H1 (cell line): ENCODE measurements around the gene POLR2M. TPM values are rescaled to one million over a fixed set of nuclear protein-coding genes. Genes with fewer than 3 reads are reported as not detected.

ENCODE experiments used
- CTCF ChIA-PET: fragments of 300-600 bp; sonication (Branson Sonifier 250); formaldehyde crosslinking; loops from one replicate; lab custom pipeline; 2021; ENCODE audit not compliant: partially characterized antibody; lab: Charles Lee
- POLR2A ChIA-PET: fragments of 300-600 bp; sonication (Branson Sonifier 250); formaldehyde crosslinking; loops from one replicate; lab custom pipeline; 2021; ENCODE audit warnings: inconsistent platforms; ENCODE audit not compliant: partially characterized antibody; lab: Charles Lee
- DNase-seq, 2 experiments: peaks; one replicate each; pipeline versions ENCODE4 v3.0.0 to v3.0.0-alpha.2; 2010 to 2022; ENCODE audit warnings: low spot score in 2 of 2, low read depth in 1 of 2, mixed read lengths in 1 of 2
- FAIRE-seq: peaks from 2 replicates; lab custom pipeline; 2011; peaks lifted over from hg19 to GRCh38; lab: Jason Lieb, UNC
- H2AFZ ChIP-seq: 2 replicates; pipeline ENCODE4 v1.8.1; 2012; ENCODE audit warnings: low read length, inconsistent platforms
- H2AK5ac ChIP-seq: 2 replicates; pipeline ENCODE4 v1.6.1; 2013; ENCODE audit warnings: low read depth, low read length
- H2BK120ac ChIP-seq: replicated peaks from 2 replicates; pipeline ENCODE3; 2013; ENCODE audit warnings: low read depth, low read length, inconsistent platforms
- H2BK12ac ChIP-seq: 2 replicates; pipeline ENCODE4 v1.6.1; 2013; ENCODE audit warnings: low read depth, low read length
- H2BK15ac ChIP-seq: 2 replicates; pipeline ENCODE4 v1.6.1; 2013; ENCODE audit warnings: low read length
- H2BK20ac ChIP-seq: 2 replicates; pipeline ENCODE4 v1.6.1; 2013; ENCODE audit warnings: low read length
- H2BK5ac ChIP-seq: 2 replicates; pipeline ENCODE4 v1.6.1; 2013; ENCODE audit warnings: low read depth, low read length
- H3K14ac ChIP-seq: 2 replicates; pipeline ENCODE4 v1.6.1; 2013; ENCODE audit warnings: inconsistent platforms; ENCODE audit not compliant: insufficient read length
- H3K18ac ChIP-seq: 2 replicates; pipeline ENCODE4 v1.6.1; 2013; ENCODE audit warnings: low read length; ENCODE audit errors: extremely low read depth
- H3K23ac ChIP-seq: 2 replicates; pipeline ENCODE4 v1.6.1; 2013; ENCODE audit warnings: inconsistent platforms; ENCODE audit not compliant: insufficient read length
- H3K23me2 ChIP-seq: 2 replicates; pipeline ENCODE4 v1.6.1; 2013; ENCODE audit warnings: low read depth, low read length
- H3K27ac ChIP-seq: 2 replicates; pipeline ENCODE4 v1.6.1; 2011; ENCODE audit warnings: low read depth, low read length, inconsistent platforms
- H3K27me3 ChIP-seq, 4 experiments: replicated peaks in 1 of 4; 1 replicate in 1 of 4; 2 replicates in 3 of 4; pipeline versions ENCODE4 v1.6.1 to v1.8.1; 2011 to 2013; ENCODE audit warnings: low read length in 3 of 4, mild to moderate bottlenecking in 3 of 4, inconsistent platforms in 2 of 4, mixed read lengths in 2 of 4, moderate library complexity in 1 of 4; ENCODE audit not compliant: control insufficient read depth in 3 of 4, insufficient read depth in 3 of 4; ENCODE audit errors: extremely low read depth in 1 of 4
- H3K36me3 ChIP-seq, 4 experiments: 2 replicates each; pipeline versions ENCODE4 v1.6.1 to v1.8.1; 2011 to 2013; ENCODE audit warnings: mild to moderate bottlenecking in 4 of 4, low read length in 3 of 4, moderate library complexity in 2 of 4, control low read depth in 1 of 4, inconsistent platforms in 1 of 4; ENCODE audit not compliant: insufficient read depth in 4 of 4, control insufficient read depth in 2 of 4
- H3K4ac ChIP-seq: replicated peaks from 2 replicates; pipeline ENCODE3; 2013; ENCODE audit warnings: low read length, low read depth, mixed read lengths, inconsistent platforms; ENCODE audit not compliant: insufficient read length
- H3K4me1 ChIP-seq, 4 experiments: replicated peaks in 1 of 4; 1 replicate in 1 of 4; 2 replicates in 3 of 4; pipeline versions ENCODE4 v1.6.1 to v1.8.1; 2011 to 2013; ENCODE audit warnings: low read length in 3 of 4, inconsistent platforms in 2 of 4, mixed read lengths in 1 of 4; ENCODE audit not compliant: insufficient read depth in 4 of 4, control insufficient read depth in 3 of 4
- H3K4me2 ChIP-seq, 2 experiments: 2 replicates each; pipeline versions ENCODE4 v1.6.1 to v1.8.1; 2011 to 2013; ENCODE audit warnings: low read depth in 2 of 2, low read length in 2 of 2, control low read depth in 1 of 2, inconsistent platforms in 1 of 2, mild to moderate bottlenecking in 1 of 2; ENCODE audit not compliant: insufficient read depth in 1 of 2
- H3K4me3 ChIP-seq, 4 experiments: fragments of 200-600, 300-600 bp in 1 of 4; sonication (generic), shearing (Covaris generic), sonication (Bioruptor Twin) in 1 of 4; 2 replicates each; pipeline versions ENCODE4 v1.5.1 to v1.8.1; 2011 to 2016; ENCODE audit warnings: low read length in 4 of 4, low read depth in 3 of 4, control low read depth in 2 of 4, inconsistent platforms in 2 of 4, mild to moderate bottlenecking in 2 of 4, mixed read lengths in 1 of 4, moderate library complexity in 1 of 4; ENCODE audit not compliant: insufficient read depth in 2 of 4; ENCODE audit errors: extremely low read depth in 1 of 4
- H3K56ac ChIP-seq: replicated peaks from 2 replicates; pipeline ENCODE3; 2013; ENCODE audit warnings: low read depth, mild to moderate bottlenecking, mixed read lengths, low read length, inconsistent platforms; ENCODE audit not compliant: insufficient read length
- H3K79me1 ChIP-seq: 2 replicates; pipeline ENCODE4 v1.6.1; 2013; ENCODE audit warnings: low read depth, low read length, control low read depth
- H3K79me2 ChIP-seq, 2 experiments: 2 replicates each; pipeline versions ENCODE4 v1.6.1 to v1.8.1; 2012 to 2013; ENCODE audit warnings: low read length in 2 of 2, mild to moderate bottlenecking in 2 of 2, inconsistent platforms in 1 of 2; ENCODE audit not compliant: insufficient read depth in 2 of 2, control insufficient read depth in 1 of 2
- H3K9ac ChIP-seq, 4 experiments: replicated peaks in 1 of 4; 1 replicate in 1 of 4; 2 replicates in 3 of 4; pipeline versions ENCODE4 v1.6.1 to v1.8.1; 2011 to 2013; ENCODE audit warnings: low read depth in 3 of 4, low read length in 3 of 4, control low read depth in 2 of 4, mild to moderate bottlenecking in 2 of 4, moderate library complexity in 2 of 4, inconsistent platforms in 1 of 4; ENCODE audit errors: extremely low read depth in 1 of 4
- H3K9me3 ChIP-seq, 2 experiments: 2 replicates each; pipeline versions ENCODE4 v1.6.1 to v1.8.1; 2012 to 2013; ENCODE audit warnings: mild to moderate bottlenecking in 2 of 2, moderate library complexity in 2 of 2, control low read depth in 1 of 2, inconsistent platforms in 1 of 2, low read depth in 1 of 2, low read length in 1 of 2, mixed read lengths in 1 of 2; ENCODE audit not compliant: insufficient read depth in 2 of 2
- H4K20me1 ChIP-seq, 2 experiments: replicated peaks in 1 of 2; 2 replicates each; pipeline versions ENCODE3 to v1.8.1; 2011 to 2013; ENCODE audit warnings: inconsistent platforms in 2 of 2, low read length in 2 of 2, mild to moderate bottlenecking in 1 of 2; ENCODE audit not compliant: insufficient read depth in 2 of 2, control insufficient read depth in 1 of 2
- H4K5ac ChIP-seq: 2 replicates; pipeline ENCODE4 v1.6.1; 2013; ENCODE audit warnings: low read length, low read depth, mixed read lengths, inconsistent platforms; ENCODE audit not compliant: insufficient read length
- H4K8ac ChIP-seq: 2 replicates; pipeline ENCODE4 v1.8.0; 2013; ENCODE audit warnings: mild to moderate bottlenecking, moderate library complexity, low read length, inconsistent platforms; ENCODE audit not compliant: insufficient read depth; ENCODE audit errors: extremely low read depth
- H4K91ac ChIP-seq: replicated peaks from 2 replicates; pipeline ENCODE3; 2013; ENCODE audit warnings: low read length, mixed read lengths, inconsistent platforms; ENCODE audit not compliant: insufficient read length
- CTCF ChIP-seq, 3 experiments: IDR thresholded peaks; 1 replicate in 2 of 3; 2 replicates in 1 of 3; pipeline versions ENCODE4 v1.5.1 to v1.6.1; 2011; ENCODE audit warnings: low read length in 3 of 3, mild to moderate bottlenecking in 3 of 3, inconsistent platforms in 2 of 3, low read depth in 1 of 3, moderate library complexity in 1 of 3; ENCODE audit not compliant: insufficient read depth in 1 of 3; ENCODE audit errors: control extremely low read depth in 1 of 3
- EGR1 ChIP-seq: IDR thresholded peaks from 2 replicates; pipeline ENCODE4 v1.6.1; 2011; ENCODE audit warnings: low read depth, low read length, borderline replicate concordance
- FOSL1 ChIP-seq: IDR thresholded peaks from 2 replicates; pipeline ENCODE4 v1.6.1; 2011; ENCODE audit warnings: mild to moderate bottlenecking, low read depth, low read length, moderate library complexity; ENCODE audit not compliant: insufficient read depth
- KDM4A ChIP-seq: IDR thresholded peaks from one replicate; pipeline ENCODE4 v1.7.1; 2012; ENCODE audit warnings: low read depth, mild to moderate bottlenecking, moderate library complexity, low read length, inconsistent platforms; ENCODE audit not compliant: severe bottlenecking
- POLR2A ChIP-seq, 2 experiments: IDR thresholded peaks; 1 replicate in 1 of 2; 2 replicates in 1 of 2; pipeline ENCODE4 v1.6.1; 2011; ENCODE audit warnings: low read depth in 2 of 2, low read length in 2 of 2, mild to moderate bottlenecking in 2 of 2; ENCODE audit errors: control extremely low read depth in 1 of 2
- RAD21 ChIP-seq, 2 experiments: IDR thresholded peaks in 1 of 2; conservative IDR thresholded peaks in 1 of 2; 2 replicates each; pipeline ENCODE4 v1.6.1; 2011; ENCODE audit warnings: low read depth in 2 of 2, low read length in 2 of 2, improper control_type of control experiment in 1 of 2, inconsistent platforms in 1 of 2, mild to moderate bottlenecking in 1 of 2, moderate library complexity in 1 of 2
- RFX5 ChIP-seq: IDR thresholded peaks from 2 replicates; pipeline ENCODE4 v1.6.1; 2011; ENCODE audit warnings: low read depth, low read length, improper control_type of control experiment, borderline replicate concordance
- SRF ChIP-seq: IDR thresholded peaks from 2 replicates; pipeline ENCODE4 v1.6.1; 2011; ENCODE audit warnings: mild to moderate bottlenecking, low read depth, low read length, moderate library complexity
- TCF12 ChIP-seq: IDR thresholded peaks from 2 replicates; pipeline ENCODE4 v1.6.1; 2011; ENCODE audit warnings: low read depth, mild to moderate bottlenecking, low read length
- WGBS, 2 experiments: shearing (Covaris generic) in 1 of 2; methylation state at CpG; one replicate each; pipeline versions ENCODE4 v1.1.6 to v1.1.7; 2013 to 2015; ENCODE audit warnings: low lambda C conversion rate in 2 of 2, mixed read lengths in 2 of 2, inconsistent platforms in 1 of 2, low coverage in 1 of 2, missing lambda C conversion rate in 1 of 2; ENCODE audit not compliant: insufficient replicate concordance in 2 of 2, insufficient coverage in 1 of 2, insufficient read length in 1 of 2; ENCODE audit errors: extremely low coverage in 1 of 2, missing lambda C conversion rate in 1 of 2; 5-methylcytosine and 5-hydroxymethylcytosine counted together
- polyA plus RNA-seq, 7 experiments: library from polyadenylated mRNA; depleted of rRNA in 3 of 7; stranded (reverse) in 5 of 7; unstranded in 2 of 7; fragments of >200 nt in 5 of 7; fragments of 200-250 nt in 2 of 7; gene quantifications; 1 replicate in 5 of 7; 2 replicates in 1 of 7; 4 replicates in 1 of 7; pipeline versions ENCODE4 v1.2.1 to v1.2.3, GENCODE V29; 2011 to 2013; ENCODE audit warnings: missing spikeins in 2 of 7, mixed read lengths in 2 of 7
- total RNA-seq: library from RNA; stranded (reverse); fragmentation: NEBNext Ultra II Directional; extraction: Animal tissue kit (Norgen Biotek cat#: 25700); gene quantifications from 2 replicates; pipeline ENCODE4 v1.2.1, GENCODE V29; 2021
- TF ChIP-seq, protein P1 (sequence below): IDR thresholded peaks from 2 replicates; pipeline ENCODE4 v1.6.1; 2012; ENCODE audit warnings: inconsistent platforms

POLR2M gene
- total and polyA plus RNA-seq, 2 of the 8 experiments (the other 6 are each of a cell fraction or from before 2014, with no cell fraction given): 32.7 to 55.1 TPM

- no peak overlapping the region for H3K4ac ChIP-seq
- H3K18ac ChIP-seq: no peak overlapping the region
- H3K14ac ChIP-seq: no peak overlapping the region
- no peaks in the 10 kb centered on the region for H4K20me1 ChIP-seq
- H3K23ac ChIP-seq: no peak overlapping the region
- CTCF ChIA-PET: interaction anchor here (0.6 to 27.9 kb wide), 11 partner anchors 9 to 711 kb away, joined by 3 to 530 read pairs (median 3); no protein-coding TSS in a partner anchor
- POLR2A ChIA-PET: interaction anchor here (1.4 kb wide), 1 partner anchor 40 kb away, joined by 5 read pairs; the partner anchor contains the start of gene POLR2M
- 0 out of 4 replicates have a peak overlapping the region, but pooled peaks of 1 of the 2 experiments have one; percentile 25 for H3K4me2 ChIP-seq
- H3K23me2 ChIP-seq: no peaks in the 10 kb centered on the region; the same call in 1 of the 2 replicates
- H4K8ac ChIP-seq: no peak overlapping the region
- 84% methylated on average over 9 of the region's 9 CpGs; no CpG with 5 or more reads in 1 of the 2 experiments for WGBS, 2 experiments
- H3K79me2 ChIP-seq: no peaks in the 10 kb centered on the region
- H2BK12ac ChIP-seq: no peak overlapping the region
- no peak overlapping the region for H2BK15ac ChIP-seq
- H3K79me1 ChIP-seq: no peaks in the 10 kb centered on the region
- H3K9me3 ChIP-seq: no peaks in the 10 kb centered on the region
- peaks cover 6 to 12% (median 8%) of the 10 kb centered on the region in 4 experiments for H3K4me1 ChIP-seq
- no peak overlapping the region for H4K91ac ChIP-seq
- no peak overlapping the region for H3K9ac ChIP-seq
- DNase-seq: no peak
- no peak overlapping the region for H2BK120ac ChIP-seq
- no peaks in the 10 kb centered on the region for H3K36me3 ChIP-seq
- H3K4me3 ChIP-seq: no peak overlapping the region
- no peaks in the 10 kb centered on the region for H3K27me3 ChIP-seq
- no peak overlapping the region for H2AFZ ChIP-seq
- H3K56ac ChIP-seq: no peak overlapping the region
- no peak overlapping the region; the same call in 1 of the 2 replicates for H2AK5ac ChIP-seq
- no peak overlapping the region for H4K5ac ChIP-seq
- no peak overlapping the region for H2BK5ac ChIP-seq
- H2BK20ac ChIP-seq: no peak overlapping the region
- FAIRE-seq: no peak
- no peak overlapping the region for H3K27ac ChIP-seq
- TF ChIP-seq SRF (no peak), CTCF (IDR thresholded peaks at IDR 0.05; ENCODE audit: control extremely low read depth in 1 of 3, insufficient read depth in 1 of 3, low read depth in 1 of 3, low read length in 3 of 3) (no peak), POLR2A (IDR thresholded peaks at IDR 0.05; ENCODE audit: control extremely low read depth in 1 of 2, low read depth in 2 of 2, low read length in 2 of 2) (no peak), TCF12 (no peak), RFX5 (no peak), FOSL1 (no peak), RAD21 (IDR thresholded peaks at IDR 0.05 in 1 of 2, conservative IDR thresholded peaks at IDR 0.05 in 1 of 2; ENCODE audit: low read depth in 2 of 2, low read length in 2 of 2) (no peak), EGR1 (no peak), KDM4A (no peak)
- TF ChIP-seq, protein P1, sequence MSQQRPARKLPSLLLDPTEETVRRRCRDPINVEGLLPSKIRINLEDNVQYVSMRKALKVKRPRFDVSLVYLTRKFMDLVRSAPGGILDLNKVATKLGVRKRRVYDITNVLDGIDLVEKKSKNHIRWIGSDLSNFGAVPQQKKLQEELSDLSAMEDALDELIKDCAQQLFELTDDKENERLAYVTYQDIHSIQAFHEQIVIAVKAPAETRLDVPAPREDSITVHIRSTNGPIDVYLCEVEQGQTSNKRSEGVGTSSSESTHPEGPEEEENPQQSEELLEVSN: no peak
Observed at GRCh38 chr15:57746786-57747185, 40.3 kb downstream of the POLR2M start.
